Islet of Langerhans (tissue), 1 donor: ENCODE results near the gene LETM1.

Experiments
- FAIRE-seq: peaks from one replicate; lab custom pipeline; 2011; peaks lifted over from hg19 to GRCh38; lab: Jason Lieb, UNC

Gene LETM1

DNA sequence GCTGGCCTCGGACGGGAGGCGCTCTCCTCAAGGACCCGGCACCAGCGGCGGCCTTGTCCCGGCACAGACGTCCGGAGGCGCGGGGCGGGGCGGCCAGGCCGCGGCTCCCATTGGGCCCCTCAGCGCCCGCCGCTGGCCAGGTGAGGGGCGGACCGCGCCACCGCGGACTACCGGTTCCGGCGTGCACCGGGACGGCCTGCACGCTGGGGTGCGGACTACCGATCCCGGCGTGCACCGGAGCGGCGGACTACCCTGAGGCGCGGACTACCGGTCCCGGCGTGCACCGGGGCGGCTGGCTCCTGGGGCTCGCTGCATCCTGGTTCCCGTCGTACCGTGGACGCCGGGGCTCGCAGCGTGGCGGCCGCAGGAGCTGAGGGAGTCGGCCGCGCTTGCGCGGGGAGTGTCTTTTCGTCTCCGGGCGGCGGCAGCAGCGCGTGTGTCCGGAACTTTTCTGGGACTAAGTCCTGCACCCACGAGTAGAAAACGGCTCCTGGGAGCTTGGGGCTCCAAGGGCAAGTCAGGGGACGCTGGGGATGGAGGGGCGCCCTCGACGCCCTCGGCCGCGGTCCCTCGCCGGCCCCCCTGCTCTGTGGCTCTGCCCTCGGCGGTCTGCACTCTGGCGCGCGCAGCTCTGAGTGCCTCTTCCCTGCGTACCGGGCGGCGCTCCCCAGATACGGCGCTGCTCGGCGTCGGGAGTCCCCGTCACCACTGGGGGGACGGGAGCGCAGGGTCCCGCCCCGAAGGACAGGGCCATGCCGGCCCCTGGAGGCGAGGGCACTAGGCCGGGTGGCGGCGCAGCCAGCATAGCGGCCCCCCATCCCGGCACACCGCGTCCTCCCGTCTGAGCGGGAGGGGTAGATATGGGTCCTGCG, at the start of gene LETM1:
TSS of gene LETM1 (minus strand) at position 86 of the 872 bp plus-strand sequence. CDS start 206 bp downstream, outside the sequence.
- no peak for FAIRE-seq

DNA sequence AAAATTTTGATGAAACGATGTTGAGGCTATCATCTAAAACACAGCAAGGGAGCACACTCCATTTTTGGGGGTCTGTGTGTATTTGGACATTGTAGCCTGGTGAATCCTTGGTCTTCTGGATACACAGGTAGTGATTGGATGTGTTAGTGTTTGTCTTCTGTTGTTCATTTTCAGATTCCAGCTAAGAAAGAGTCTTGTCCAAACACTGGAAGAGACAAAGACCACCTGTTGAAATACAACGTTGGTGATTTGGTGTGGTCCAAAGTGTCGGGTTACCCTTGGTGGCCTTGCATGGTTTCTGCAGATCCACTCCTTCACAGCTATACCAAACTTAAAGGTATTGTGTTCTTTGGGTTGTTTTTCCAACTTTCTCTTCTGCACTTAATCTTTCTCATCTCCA, 48.1 kb upstream of the LETM1 start:
- FAIRE-seq: no peak

GRCh38 chr4:1903035-1903434, 47.1 kb upstream of the LETM1 start:
- FAIRE-seq: no peak

- no peak for FAIRE-seq
Measured at GRCh38 chr4:1902243-1902642, 46.3 kb upstream of the LETM1 start.

DNA sequence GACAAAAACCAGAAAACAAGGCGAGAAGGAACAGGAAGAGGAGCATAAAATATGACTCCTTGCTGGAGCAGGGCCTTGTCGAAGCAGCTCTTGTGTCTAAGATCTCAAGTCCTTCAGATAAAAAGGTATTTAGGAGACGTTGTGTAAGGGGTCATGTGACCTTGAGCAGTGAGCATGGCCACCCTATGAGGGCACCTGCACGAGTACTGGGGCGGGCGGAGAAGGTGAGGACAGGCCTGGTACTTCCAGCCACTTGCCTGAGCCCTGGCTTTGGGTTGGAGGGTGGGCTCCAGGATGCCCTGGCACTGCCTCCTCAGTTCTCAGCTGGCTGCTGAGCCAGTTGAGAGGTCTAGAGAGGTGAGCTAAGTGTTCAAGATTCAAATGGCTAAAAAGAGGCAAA, 45.2 kb upstream of the LETM1 start:
- FAIRE-seq: no peak

DNA sequence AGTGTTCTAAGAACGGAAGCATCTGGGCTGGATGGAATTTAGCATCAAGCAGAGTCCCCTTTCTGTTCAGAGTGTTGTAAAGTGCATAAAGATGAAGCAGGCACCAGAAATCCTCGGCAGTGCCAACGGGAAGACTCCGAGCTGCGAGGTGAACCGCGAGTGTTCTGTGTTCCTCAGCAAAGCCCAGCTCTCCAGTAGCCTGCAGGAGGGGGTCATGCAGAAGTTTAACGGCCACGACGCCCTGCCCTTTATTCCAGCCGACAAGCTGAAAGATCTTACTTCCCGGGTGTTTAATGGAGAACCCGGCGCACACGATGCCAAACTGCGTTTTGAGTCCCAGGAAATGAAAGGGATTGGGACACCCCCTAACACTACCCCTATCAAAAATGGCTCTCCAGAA, 44.7 kb upstream of the LETM1 start:
- no peak for FAIRE-seq

GRCh38 chr4:1900087-1900433, 44.1 kb upstream of the LETM1 start:
- FAIRE-seq: no peak

DNA sequence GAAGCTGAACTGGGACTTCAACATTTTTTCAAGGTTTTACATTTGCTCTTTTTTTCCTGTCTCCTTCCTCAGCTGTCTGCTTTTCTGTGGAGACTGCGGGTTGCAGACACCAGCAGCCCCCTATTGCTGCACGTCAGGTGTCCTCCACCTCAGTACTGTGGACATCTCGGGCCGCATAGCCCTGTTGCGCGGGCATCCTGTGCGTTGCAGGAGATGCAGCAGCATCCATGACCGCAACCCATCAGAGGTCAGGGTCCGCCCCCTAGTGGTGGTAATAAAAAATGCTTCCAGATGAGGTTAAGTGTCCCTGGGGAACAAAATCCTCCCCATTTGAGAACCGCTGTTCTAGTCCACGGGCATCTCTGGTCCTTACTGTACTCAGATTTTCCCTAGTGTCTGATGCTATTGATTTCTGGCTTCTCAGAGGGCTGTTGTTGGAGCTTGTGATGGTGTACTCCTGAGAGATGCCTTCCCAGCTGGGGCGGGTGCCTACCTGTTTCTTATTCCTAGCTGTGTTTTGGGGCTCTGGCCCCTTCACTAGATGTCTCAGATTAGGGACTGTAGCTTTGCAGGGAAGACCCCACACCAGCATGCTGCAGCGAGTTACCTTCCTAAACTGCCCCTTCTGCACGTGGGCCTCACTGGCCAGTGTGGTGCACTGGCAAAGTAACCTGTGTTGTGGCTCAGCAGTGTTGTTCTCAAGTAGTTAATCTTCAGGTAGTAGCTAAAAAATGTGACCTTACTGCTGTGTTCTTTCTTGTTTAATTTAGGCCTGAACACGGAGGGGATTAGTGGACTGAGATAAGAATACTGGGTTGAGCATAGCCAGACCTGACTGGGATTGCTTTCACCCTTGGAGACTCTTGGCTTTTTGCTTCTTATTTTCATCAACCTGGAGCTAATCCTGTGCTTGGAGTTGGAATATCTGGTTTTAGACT, 43.5 kb upstream of the LETM1 start:
- FAIRE-seq: no peak

DNA sequence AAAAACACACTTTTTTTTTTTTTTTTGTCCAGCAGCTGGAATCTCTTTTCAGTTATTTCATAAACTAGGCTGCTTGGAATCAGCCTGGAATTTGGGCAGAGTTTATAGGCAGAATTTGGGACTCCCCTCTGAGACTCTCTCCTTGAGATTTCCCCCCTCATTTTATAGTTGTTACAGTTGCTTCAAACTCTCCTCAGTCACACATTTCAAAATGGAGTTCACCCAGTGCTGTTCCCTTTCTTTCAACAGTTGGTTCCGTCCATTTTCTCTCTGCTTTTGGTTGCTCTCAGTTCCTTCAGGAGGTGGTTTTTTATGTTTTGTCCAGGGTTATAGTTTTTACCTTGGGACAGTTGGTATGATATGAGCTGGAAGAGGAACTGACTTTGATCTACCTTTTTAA, 42.7 kb upstream of the LETM1 start:
- no peak for FAIRE-seq

- FAIRE-seq: no peak
Measured at GRCh38 chr4:1898007-1898406, 42.1 kb upstream of the LETM1 start.

DNA sequence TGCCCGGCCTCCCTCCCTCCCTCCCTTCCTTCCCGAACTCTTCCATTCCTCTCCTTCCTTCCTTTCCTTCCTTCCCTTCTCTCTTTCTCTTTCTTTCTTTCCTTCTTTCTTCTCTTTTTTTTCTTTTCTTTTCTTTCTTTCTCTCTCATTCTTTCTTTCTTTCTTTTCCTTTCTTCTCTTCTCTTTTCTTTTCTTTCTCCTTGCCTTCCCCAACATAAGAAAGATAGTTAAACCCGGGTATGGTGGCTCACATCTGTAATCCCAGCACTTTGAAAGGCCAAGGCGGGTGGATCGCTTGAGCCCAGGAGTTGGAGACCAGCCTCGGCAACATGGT, 40.7 kb upstream of the LETM1 start:
- no peak for FAIRE-seq

DNA sequence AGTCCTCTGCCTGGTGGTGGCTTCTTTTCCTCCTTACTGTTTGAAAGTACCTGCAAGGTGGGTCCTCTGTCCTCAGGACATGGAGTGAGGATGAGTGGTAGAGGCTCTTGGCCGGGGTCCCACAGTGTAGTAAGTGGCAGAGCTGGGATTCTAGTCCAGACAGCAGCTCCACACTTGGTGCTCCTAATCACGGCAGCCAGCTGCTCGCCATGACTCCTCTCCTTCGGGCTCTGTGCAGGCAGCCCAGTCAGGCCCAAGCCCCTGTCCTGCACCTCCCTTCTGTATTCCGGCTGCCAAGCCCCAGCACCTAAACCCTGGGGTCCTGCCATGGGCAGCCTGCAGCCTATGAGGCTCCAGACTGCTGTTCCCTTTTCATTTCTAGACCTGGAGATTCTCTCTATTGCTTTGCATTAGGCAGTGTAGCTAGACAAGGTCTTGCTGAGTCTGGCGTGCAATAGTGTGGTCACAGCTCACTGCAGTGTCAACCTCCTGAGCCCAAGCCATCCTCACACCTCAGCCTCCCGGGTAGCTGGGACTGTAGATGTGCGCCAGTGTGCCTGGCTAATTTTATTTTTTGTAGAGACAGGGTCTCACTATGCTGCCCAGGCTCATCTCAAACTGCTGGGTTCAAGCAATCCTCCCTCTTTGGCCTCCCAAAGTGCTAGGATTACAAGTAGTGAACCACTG, 40.2 kb upstream of the LETM1 start:
- FAIRE-seq: no peak

DNA sequence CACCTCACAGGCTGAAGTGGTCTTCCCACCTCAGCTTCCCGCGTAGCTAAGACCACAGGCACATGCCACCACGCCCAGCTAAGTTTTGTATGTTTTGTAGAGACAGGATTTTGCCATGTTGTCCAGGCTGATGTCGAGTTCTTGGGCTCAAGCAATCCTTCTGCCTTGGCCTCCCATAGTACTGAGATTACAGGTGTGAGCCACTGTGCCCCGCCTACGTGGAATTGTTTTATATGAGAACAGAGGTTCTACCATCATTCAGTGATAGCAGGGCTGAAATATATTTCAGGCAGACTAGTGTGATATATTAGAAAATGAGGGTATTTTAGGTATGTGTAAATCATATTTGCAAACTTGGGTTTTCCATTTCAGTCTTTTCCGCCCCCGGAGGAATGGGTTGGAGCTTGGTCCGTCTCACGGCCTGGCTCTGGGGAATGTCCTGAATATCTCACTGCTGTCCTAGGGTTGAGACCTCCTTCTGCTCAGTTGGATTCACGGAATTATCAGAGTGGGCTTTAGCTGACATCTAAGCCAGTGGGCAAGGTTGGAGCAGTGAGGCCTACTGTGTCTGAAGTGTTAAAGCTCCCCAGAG, 35.1 kb upstream of the LETM1 start:
- no peak for FAIRE-seq

- FAIRE-seq: no peak
Measured at GRCh38 chr4:1887052-1887451, 31.1 kb upstream of the LETM1 start.

GRCh38 chr4:1885414-1885813, 29.5 kb upstream of the LETM1 start:
- no peak for FAIRE-seq

DNA sequence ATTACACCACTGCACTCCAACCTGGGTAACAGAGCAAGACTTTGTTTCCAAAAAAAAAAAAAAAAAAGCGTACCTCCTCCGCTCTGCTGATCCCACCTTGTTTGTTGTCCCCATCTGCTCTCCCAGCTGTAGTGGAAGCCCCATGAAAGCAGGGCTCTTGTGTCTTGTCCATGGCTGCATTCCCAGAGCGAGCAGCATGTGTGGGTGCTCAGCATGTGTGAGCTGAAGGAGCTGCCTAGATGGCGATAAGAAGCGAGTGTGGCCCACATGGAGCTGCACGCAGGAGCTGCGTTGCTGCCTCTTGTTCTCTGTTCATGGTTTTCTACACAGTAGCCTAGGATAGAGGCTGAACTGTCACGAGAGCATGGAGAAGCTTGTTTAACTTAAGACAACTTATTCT, 27.6 kb upstream of the LETM1 start:
- no peak for FAIRE-seq

DNA sequence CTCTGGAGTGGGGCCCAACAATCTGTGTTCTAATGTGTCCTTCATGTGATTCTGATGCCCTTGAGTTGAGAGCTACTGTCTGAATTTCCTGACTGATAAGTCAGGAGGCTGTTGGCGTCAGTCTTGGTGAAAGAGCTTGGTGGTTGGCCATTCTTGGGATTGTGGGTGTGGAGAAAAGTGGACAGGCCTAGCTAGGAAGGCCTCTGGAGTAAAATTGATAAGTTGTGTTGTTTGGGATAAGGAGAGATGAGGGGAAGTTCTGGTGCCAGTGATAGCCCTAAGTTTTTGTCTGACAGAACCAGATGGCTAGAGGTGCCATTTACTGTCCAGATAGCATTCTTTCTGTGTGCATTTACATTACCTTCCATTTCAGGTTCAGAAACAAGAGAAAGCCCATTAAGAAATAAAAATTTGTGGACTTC, 26.9 kb upstream of the LETM1 start:
- FAIRE-seq: no peak

DNA sequence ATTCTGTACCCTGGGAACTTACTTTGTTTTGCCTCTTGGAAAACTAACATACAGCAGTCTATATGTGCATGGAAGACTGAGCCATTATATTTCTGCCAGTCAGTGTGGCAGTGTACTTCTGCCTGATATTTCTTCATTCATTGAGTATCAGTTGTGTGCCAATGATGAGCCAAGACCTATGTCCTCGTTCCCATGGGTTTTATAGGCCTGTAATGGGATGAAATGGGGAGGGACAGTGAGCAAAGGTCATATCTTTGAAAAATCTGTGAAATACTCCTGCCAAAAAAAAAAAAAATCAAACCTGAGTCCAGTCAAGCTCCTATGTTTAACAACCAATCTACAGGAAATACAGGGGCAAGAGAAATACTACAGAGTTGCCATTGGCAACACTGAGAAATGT, 24.4 kb upstream of the LETM1 start:
- FAIRE-seq: no peak

DNA sequence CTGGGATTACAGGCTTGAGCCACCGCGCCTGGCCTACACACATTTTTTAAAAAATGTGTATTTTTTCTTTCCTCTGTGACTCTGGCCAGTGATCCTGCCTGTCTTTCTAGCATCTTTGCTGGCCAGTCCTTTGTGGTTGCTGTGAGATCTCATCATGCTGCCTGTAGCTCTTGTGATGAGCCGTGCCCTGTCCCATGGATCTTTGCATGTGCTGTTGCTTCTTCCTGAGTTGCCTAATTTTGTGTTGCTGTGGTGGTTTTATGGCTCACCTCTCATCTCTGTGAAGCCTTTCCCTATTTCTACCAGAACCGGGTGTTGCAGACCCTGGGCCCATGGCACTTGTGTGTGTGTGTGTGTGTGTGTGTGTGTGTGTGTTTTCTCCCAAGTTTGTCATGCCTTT, 23.5 kb upstream of the LETM1 start:
- FAIRE-seq: no peak

DNA sequence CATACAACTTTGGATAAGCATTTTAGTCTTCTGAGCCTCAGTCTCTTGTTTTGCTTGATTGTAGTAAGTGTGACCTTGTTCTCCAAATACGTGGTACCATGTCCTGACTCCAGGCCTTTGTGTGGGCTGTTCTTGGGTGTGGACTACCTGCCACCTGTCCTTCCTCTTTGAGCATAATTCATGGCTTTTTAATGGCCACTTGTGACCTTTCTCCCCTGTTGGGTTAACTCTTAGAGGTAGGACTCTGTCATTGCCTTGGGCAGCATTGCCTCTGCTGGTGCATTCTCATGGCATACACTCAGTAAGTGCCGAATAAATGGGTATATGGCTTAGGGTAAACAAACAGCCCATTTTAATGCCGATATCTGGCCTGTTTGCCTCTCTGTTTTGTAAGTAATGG, 18.2 kb upstream of the LETM1 start:
- FAIRE-seq: no peak

DNA sequence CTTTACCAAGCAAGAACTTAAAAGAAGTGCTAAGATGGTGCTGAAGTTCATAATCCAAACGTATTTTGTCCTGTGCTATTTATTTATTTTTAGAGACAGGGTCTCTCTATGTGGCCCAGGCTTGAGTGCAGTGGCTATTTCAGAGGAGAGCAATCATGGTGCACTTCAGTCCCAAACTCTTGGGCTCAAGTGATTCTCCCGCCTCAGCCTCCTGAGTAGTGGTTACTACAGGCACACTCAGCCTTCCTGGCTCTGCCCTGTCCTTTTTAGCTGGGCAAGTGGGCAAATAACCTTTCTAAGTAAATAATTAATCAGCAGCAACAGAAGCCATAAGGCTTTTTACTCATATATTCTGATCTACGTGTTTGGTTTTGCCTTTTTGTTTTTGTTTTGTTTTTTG, 17.8 kb upstream of the LETM1 start:
- no peak for FAIRE-seq

DNA sequence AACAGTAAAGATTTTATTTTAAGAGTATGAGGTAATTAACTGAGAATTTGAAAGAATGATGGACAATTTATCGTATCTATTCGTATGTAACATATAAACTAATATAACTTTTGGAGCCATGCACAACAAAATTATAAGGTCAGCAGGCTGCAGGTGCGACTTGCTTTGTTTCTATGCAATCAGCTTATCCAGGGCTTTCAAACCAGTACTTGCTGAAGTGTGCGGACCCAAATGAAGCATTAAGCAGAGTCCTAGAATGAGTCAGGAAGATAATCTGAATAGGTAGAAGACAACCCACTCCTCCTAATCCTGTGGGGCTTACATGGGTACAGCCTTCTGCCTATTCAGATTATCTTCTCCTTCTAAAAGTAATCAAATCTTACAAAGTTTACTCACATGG, 17.3 kb upstream of the LETM1 start:
- FAIRE-seq: no peak

GRCh38 chr4:1872870-1873269, 16.9 kb upstream of the LETM1 start:
- FAIRE-seq: no peak
